ENCODE results near the gene SYNDIG1. TPM values are rescaled to one million over a fixed set of nuclear protein-coding genes. Genes with fewer than 3 reads are reported as not detected.

Gene SYNDIG1
- total RNA-seq, 1 experiment from 2014 or later: 17.9 TPM

- no peaks in the 10 kb centered on the region for H3K9me3 ChIP-seq (ENCODE audit: low read depth, low read length, poor library complexity, severe bottlenecking)
- H3K27me3 ChIP-seq (replicated peaks; ENCODE audit: insufficient read depth, low read depth, low read length, poor library complexity): no peaks in the 10 kb centered on the region
- peaks cover 59% of the 10 kb centered on the region for H3K4me1 ChIP-seq (ENCODE audit: insufficient read depth, low read length, poor library complexity, severe bottlenecking)
- peak overlapping the region; percentile 73 for H3K27ac ChIP-seq (ENCODE audit: low read depth, low read length, poor library complexity, severe bottlenecking)
- POLR2A ChIA-PET (ENCODE audit: low non-redundant PET): no interaction called here
- no peak overlapping the region for H3K4me3 ChIP-seq (ENCODE audit: low read depth, low read length, poor library complexity, severe bottlenecking)
- DNase-seq (ENCODE audit: low spot score): peak; percentile 81
- no peak for TF ChIP-seq EZH2 (IDR thresholded peaks at IDR 0.05; ENCODE audit: borderline replicate concordance, low read depth, low read length, poor library complexity, severe bottlenecking)
- no peak for TF ChIP-seq CTCF (conservative IDR thresholded peaks at IDR 0.05; ENCODE audit: low read depth, low read length)
- CTCF ChIA-PET: no interaction called here
- BruUV-seq (replicated peaks): no TSS peak
- no peaks in the 10 kb centered on the region for H3K36me3 ChIP-seq (ENCODE audit: insufficient read depth, low read length, poor library complexity, severe bottlenecking)
- intact Hi-C loops (cut with micrococcal nuclease; ENCODE audit: unreplicated experiment): no loop called here
Measured at GRCh38 chr20:24629668-24630067, 160.2 kb downstream of the SYNDIG1 start.

- intact Hi-C loops (cut with micrococcal nuclease; ENCODE audit: unreplicated experiment): no loop called here
- CTCF ChIA-PET: no interaction called here
- POLR2A ChIA-PET (ENCODE audit: low non-redundant PET): interaction anchor here (0.6 kb wide), 1 partner anchor 887 kb away, joined by 3 read pairs; no protein-coding TSS in a partner anchor
- no TSS peak for BruUV-seq (replicated peaks)
- H3K27ac ChIP-seq (ENCODE audit: low read depth, low read length, poor library complexity, severe bottlenecking): peak overlapping the region; percentile 73
- H3K9me3 ChIP-seq (ENCODE audit: low read depth, low read length, poor library complexity, severe bottlenecking): no peaks in the 10 kb centered on the region
- no peak for TF ChIP-seq EZH2 (IDR thresholded peaks at IDR 0.05; ENCODE audit: borderline replicate concordance, low read depth, low read length, poor library complexity, severe bottlenecking)
- TF ChIP-seq CTCF (conservative IDR thresholded peaks at IDR 0.05; ENCODE audit: low read depth, low read length): no peak
- H3K4me1 ChIP-seq (ENCODE audit: insufficient read depth, low read length, poor library complexity, severe bottlenecking): peaks cover 66% of the 10 kb centered on the region
- no peaks in the 10 kb centered on the region for H3K36me3 ChIP-seq (ENCODE audit: insufficient read depth, low read length, poor library complexity, severe bottlenecking)
- no peak for DNase-seq (ENCODE audit: low spot score)
- no peaks in the 10 kb centered on the region for H3K27me3 ChIP-seq (replicated peaks; ENCODE audit: insufficient read depth, low read depth, low read length, poor library complexity)
- H3K4me3 ChIP-seq (ENCODE audit: low read depth, low read length, poor library complexity, severe bottlenecking): no peak overlapping the region
Measured at GRCh38 chr20:24630486-24631172, 161.2 kb downstream of the SYNDIG1 start.

GRCh38 chr20:24631173-24631505 lies 161.7 kb downstream of the SYNDIG1 start:
- Histone ChIP-seq H3K27me3 (replicated peaks; ENCODE audit: insufficient read depth, low read depth, low read length, poor library complexity) (no peaks in the 10 kb centered on the region), H3K4me3 (ENCODE audit: low read depth, low read length, poor library complexity, severe bottlenecking) (no peak overlapping the region), H3K4me1 (ENCODE audit: insufficient read depth, low read length, poor library complexity, severe bottlenecking) (peaks cover 69% of the 10 kb centered on the region), H3K36me3 (ENCODE audit: insufficient read depth, low read length, poor library complexity, severe bottlenecking) (no peaks in the 10 kb centered on the region), H3K27ac (ENCODE audit: low read depth, low read length, poor library complexity, severe bottlenecking) (peak overlapping the region; percentile 73), H3K9me3 (ENCODE audit: low read depth, low read length, poor library complexity, severe bottlenecking) (no peaks in the 10 kb centered on the region)
- intact Hi-C loops (cut with micrococcal nuclease; ENCODE audit: unreplicated experiment): no loop called here
- CTCF ChIA-PET: no interaction called here
- DNase-seq (ENCODE audit: low spot score): no peak
- POLR2A ChIA-PET (ENCODE audit: low non-redundant PET): interaction anchor here (0.6 kb wide), 1 partner anchor 887 kb away, joined by 3 read pairs; no protein-coding TSS in a partner anchor
- no TSS peak for BruUV-seq (replicated peaks)
- TF ChIP-seq EZH2 (IDR thresholded peaks at IDR 0.05; ENCODE audit: borderline replicate concordance, low read depth, low read length, poor library complexity, severe bottlenecking) (no peak), CTCF (conservative IDR thresholded peaks at IDR 0.05; ENCODE audit: low read depth, low read length) (no peak)

Data from A673 (cell line).